Measurements from ENCODE around the gene POLDIP3. TPM values are rescaled to one million over a fixed set of nuclear protein-coding genes. Genes with fewer than 3 reads are reported as not detected.

POLDIP3 gene
- total RNA-seq, 1 donor from 2014 or later, result 22.4 TPM

- Histone ChIP-seq H3K36me3 (ENCODE audit: control insufficient read depth in 3 of 3, insufficient read depth in 3 of 3, low read length in 3 of 3) (no peaks in the 10 kb centered on the region), H3K27ac (ENCODE audit: low read depth, low read length) (peak overlapping the region; percentile 95), H3K4me3 (ENCODE audit: low read length in 3 of 3) (peak overlapping the region; percentile 98 to 99 (median 99)), H3K27me3 (ENCODE audit: control insufficient read depth in 3 of 3, insufficient read depth in 3 of 3, low read length in 3 of 3) (no peaks in the 10 kb centered on the region), H3K9ac (ENCODE audit: low read depth in 1 of 3, low read length in 3 of 3) (peak overlapping the region; percentile 96 to 99 (median 98)), H3K9me3 (ENCODE audit: control insufficient read depth in 3 of 3, low read length in 3 of 3) (no peaks in the 10 kb centered on the region), H3K4me1 (ENCODE audit: control insufficient read depth in 3 of 3, insufficient read depth in 3 of 3, low read length in 3 of 3) (peaks cover 50 to 53% (median 51%) of the 10 kb centered on the region in 3 donors)
These were observed 33.9 kb upstream of the POLDIP3 start for GRCh38 chr22:42648368-42649245.

GRCh38 chr22:42648017-42648367, 33.3 kb upstream of the POLDIP3 start:
- H3K4me3 ChIP-seq (ENCODE audit: low read length in 3 of 3), result peak overlapping the region; percentile 98 to 99 (median 99)
- peak overlapping the region; percentile 95 for H3K27ac ChIP-seq (ENCODE audit: low read depth, low read length)
- H3K4me1 ChIP-seq (ENCODE audit: control insufficient read depth in 3 of 3, insufficient read depth in 3 of 3, low read length in 3 of 3), result peaks cover 53 to 59% (median 56%) of the 10 kb centered on the region in 3 donors
- H3K9me3 ChIP-seq (ENCODE audit: control insufficient read depth in 3 of 3, low read length in 3 of 3), result no peaks in the 10 kb centered on the region
- peak overlapping the region; percentile 96 to 99 (median 98) for H3K9ac ChIP-seq (ENCODE audit: low read depth in 1 of 3, low read length in 3 of 3)
- H3K27me3 ChIP-seq (ENCODE audit: control insufficient read depth in 3 of 3, insufficient read depth in 3 of 3, low read length in 3 of 3), result no peaks in the 10 kb centered on the region
- H3K36me3 ChIP-seq (ENCODE audit: control insufficient read depth in 3 of 3, insufficient read depth in 3 of 3, low read length in 3 of 3), result no peaks in the 10 kb centered on the region

- no peaks in the 10 kb centered on the region for H3K9me3 ChIP-seq (ENCODE audit: control insufficient read depth in 3 of 3, low read length in 3 of 3)
- H3K9ac ChIP-seq (ENCODE audit: low read depth in 1 of 3, low read length in 3 of 3), result peak overlapping the region; percentile 80 to 99 (median 98)
- peak overlapping the region; percentile 60 to 70 (median 68) for H3K4me3 ChIP-seq (ENCODE audit: low read length in 3 of 3)
- peaks cover 57 to 64% (median 62%) of the 10 kb centered on the region in 3 donors for H3K4me1 ChIP-seq (ENCODE audit: control insufficient read depth in 3 of 3, insufficient read depth in 3 of 3, low read length in 3 of 3)
- no peaks in the 10 kb centered on the region for H3K36me3 ChIP-seq (ENCODE audit: control insufficient read depth in 3 of 3, insufficient read depth in 3 of 3, low read length in 3 of 3)
- peak overlapping the region; percentile 95 for H3K27ac ChIP-seq (ENCODE audit: low read depth, low read length)
- H3K27me3 ChIP-seq (ENCODE audit: control insufficient read depth in 3 of 3, insufficient read depth in 3 of 3, low read length in 3 of 3), result no peaks in the 10 kb centered on the region
These were observed 32.2 kb upstream of the POLDIP3 start for GRCh38 chr22:42646569-42647525.

GRCh38 chr22:42645938-42646568, 31.4 kb upstream of the POLDIP3 start:
- peak overlapping the region; percentile 95 for H3K27ac ChIP-seq (ENCODE audit: low read depth, low read length)
- H3K4me1 ChIP-seq (ENCODE audit: control insufficient read depth in 3 of 3, insufficient read depth in 3 of 3, low read length in 3 of 3), result peaks cover 59 to 67% (median 62%) of the 10 kb centered on the region in 3 donors
- H3K27me3 ChIP-seq (ENCODE audit: control insufficient read depth in 3 of 3, insufficient read depth in 3 of 3, low read length in 3 of 3), result no peaks in the 10 kb centered on the region
- H3K36me3 ChIP-seq (ENCODE audit: control insufficient read depth in 3 of 3, insufficient read depth in 3 of 3, low read length in 3 of 3), result no peaks in the 10 kb centered on the region
- peak overlapping the region; percentile 80 to 99 (median 98) for H3K9ac ChIP-seq (ENCODE audit: low read depth in 1 of 3, low read length in 3 of 3)
- H3K4me3 ChIP-seq (ENCODE audit: low read length in 3 of 3), result peak overlapping the region; percentile 60 to 70 (median 68)
- H3K9me3 ChIP-seq (ENCODE audit: control insufficient read depth in 3 of 3, low read length in 3 of 3), result no peaks in the 10 kb centered on the region

GRCh38 chr22:42645341-42645937, 30.8 kb upstream of the POLDIP3 start:
- Histone ChIP-seq H3K36me3 (ENCODE audit: control insufficient read depth in 3 of 3, insufficient read depth in 3 of 3, low read length in 3 of 3) (no peaks in the 10 kb centered on the region), H3K9ac (ENCODE audit: low read depth in 1 of 3, low read length in 3 of 3) (peak overlapping the region; percentile 80 to 99 (median 98)), H3K27me3 (ENCODE audit: control insufficient read depth in 3 of 3, insufficient read depth in 3 of 3, low read length in 3 of 3) (no peaks in the 10 kb centered on the region), H3K9me3 (ENCODE audit: control insufficient read depth in 3 of 3, low read length in 3 of 3) (no peaks in the 10 kb centered on the region), H3K4me1 (ENCODE audit: control insufficient read depth in 3 of 3, insufficient read depth in 3 of 3, low read length in 3 of 3) (peaks cover 59 to 67% (median 62%) of the 10 kb centered on the region in 3 donors), H3K4me3 (ENCODE audit: low read length in 3 of 3) (peak overlapping the region; percentile 60 to 70 (median 68)), H3K27ac (ENCODE audit: low read depth, low read length) (peak overlapping the region; percentile 95)

- H3K4me1 ChIP-seq (ENCODE audit: control insufficient read depth in 3 of 3, insufficient read depth in 3 of 3, low read length in 3 of 3), result peaks cover 59 to 67% (median 62%) of the 10 kb centered on the region in 3 donors
- H3K27ac ChIP-seq (ENCODE audit: low read depth, low read length), result peak overlapping the region; percentile 95
- peak overlapping the region; percentile 52 to 70 (median 68) for H3K4me3 ChIP-seq (ENCODE audit: low read length in 3 of 3)
- no peaks in the 10 kb centered on the region for H3K9me3 ChIP-seq (ENCODE audit: control insufficient read depth in 3 of 3, low read length in 3 of 3)
- H3K27me3 ChIP-seq (ENCODE audit: control insufficient read depth in 3 of 3, insufficient read depth in 3 of 3, low read length in 3 of 3), result no peaks in the 10 kb centered on the region
- no peaks in the 10 kb centered on the region for H3K36me3 ChIP-seq (ENCODE audit: control insufficient read depth in 3 of 3, insufficient read depth in 3 of 3, low read length in 3 of 3)
- peak overlapping the region; percentile 80 to 99 (median 98) for H3K9ac ChIP-seq (ENCODE audit: low read depth in 1 of 3, low read length in 3 of 3)
These were observed 30.0 kb upstream of the POLDIP3 start for GRCh38 chr22:42644422-42645340.

- peaks cover 59 to 67% (median 65%) of the 10 kb centered on the region in 3 donors for H3K4me1 ChIP-seq (ENCODE audit: control insufficient read depth in 3 of 3, insufficient read depth in 3 of 3, low read length in 3 of 3)
These were observed 29.1 kb upstream of the POLDIP3 start for GRCh38 chr22:42643634-42644421.

More at GRCh38 chr22:42643634-42644421, 29.1 kb upstream of the POLDIP3 start:
- Histone ChIP-seq H3K9ac (ENCODE audit: low read depth in 1 of 3, low read length in 3 of 3) (peak overlapping the region; percentile 80 to 99 (median 98)), H3K27ac (ENCODE audit: low read depth, low read length) (peak overlapping the region; percentile 95), H3K4me3 (ENCODE audit: low read length in 3 of 3) (peak overlapping the region; percentile 22 to 70 (median 52)), H3K9me3 (ENCODE audit: control insufficient read depth in 3 of 3, low read length in 3 of 3) (no peaks in the 10 kb centered on the region), H3K36me3 (ENCODE audit: control insufficient read depth in 3 of 3, insufficient read depth in 3 of 3, low read length in 3 of 3) (no peaks in the 10 kb centered on the region), H3K27me3 (ENCODE audit: control insufficient read depth in 3 of 3, insufficient read depth in 3 of 3, low read length in 3 of 3) (no peaks in the 10 kb centered on the region)
